ENCODE data around the gene METTL3. TPM values are rescaled to one million over a fixed set of nuclear protein-coding genes. Genes with fewer than 3 reads are reported as not detected.
A peak's percentile ranks its signal among the peaks of the same experiment; 100 is the strongest.

The METTL3 gene
- total and polyA plus RNA-seq, 2 of the 13 experiments (the other 11 are each of a cell fraction or from before 2014, with no cell fraction given) = 123 to 130 TPM

DNA sequence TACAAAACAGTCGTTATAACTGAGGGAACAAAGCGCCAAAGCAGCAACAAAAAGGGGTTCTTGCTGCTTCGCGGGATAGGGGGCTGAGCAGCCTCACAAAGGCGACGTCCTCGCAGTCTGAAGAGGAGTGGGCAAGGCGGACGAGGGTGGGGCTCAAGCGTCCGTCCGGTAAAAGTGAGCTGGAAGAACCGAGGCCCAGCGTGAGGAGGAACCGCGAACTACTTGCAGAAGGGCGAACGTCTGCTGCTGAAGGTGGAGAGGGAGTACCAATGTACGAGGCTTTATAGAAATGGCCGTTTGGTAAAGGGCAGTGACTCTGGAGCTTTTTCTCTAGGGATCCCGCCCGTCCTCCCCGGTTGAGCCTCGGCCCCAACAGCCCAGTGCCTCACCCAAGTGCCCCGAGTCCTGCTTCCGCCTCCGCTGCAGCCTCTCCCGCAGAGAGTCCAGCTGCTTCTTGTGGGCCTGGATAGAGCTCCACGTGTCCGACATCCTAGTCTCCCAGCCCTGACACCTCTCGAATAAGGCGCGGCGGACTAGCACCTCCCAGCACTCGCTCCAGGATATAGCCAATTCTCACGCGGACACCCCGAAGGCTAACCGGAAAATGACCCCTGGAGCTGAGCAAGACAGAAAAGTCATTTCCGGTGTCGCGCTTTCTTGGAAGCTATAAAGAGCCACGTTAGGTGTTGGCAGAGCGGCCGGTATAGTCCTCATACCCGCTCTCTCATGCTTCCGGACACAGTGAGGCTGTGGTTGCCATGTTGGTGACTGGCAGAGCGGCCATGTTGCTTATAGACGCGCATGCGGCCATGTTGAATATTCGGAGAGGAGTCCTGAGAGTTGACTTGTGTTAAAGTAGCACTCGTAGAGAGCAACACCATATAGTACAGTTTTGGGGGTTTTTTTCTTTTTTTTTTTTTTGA lies at the start of gene METTL3 (continued):
- TF ChIP-seq, protein P1, sequence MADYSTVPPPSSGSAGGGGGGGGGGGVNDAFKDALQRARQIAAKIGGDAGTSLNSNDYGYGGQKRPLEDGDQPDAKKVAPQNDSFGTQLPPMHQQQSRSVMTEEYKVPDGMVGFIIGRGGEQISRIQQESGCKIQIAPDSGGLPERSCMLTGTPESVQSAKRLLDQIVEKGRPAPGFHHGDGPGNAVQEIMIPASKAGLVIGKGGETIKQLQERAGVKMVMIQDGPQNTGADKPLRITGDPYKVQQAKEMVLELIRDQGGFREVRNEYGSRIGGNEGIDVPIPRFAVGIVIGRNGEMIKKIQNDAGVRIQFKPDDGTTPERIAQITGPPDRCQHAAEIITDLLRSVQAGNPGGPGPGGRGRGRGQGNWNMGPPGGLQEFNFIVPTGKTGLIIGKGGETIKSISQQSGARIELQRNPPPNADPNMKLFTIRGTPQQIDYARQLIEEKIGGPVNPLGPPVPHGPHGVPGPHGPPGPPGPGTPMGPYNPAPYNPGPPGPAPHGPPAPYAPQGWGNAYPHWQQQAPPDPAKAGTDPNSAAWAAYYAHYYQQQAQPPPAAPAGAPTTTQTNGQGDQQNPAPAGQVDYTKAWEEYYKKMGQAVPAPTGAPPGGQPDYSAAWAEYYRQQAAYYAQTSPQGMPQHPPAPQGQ (CRISPR knock-in tag; IDR thresholded peaks at IDR 0.05; ENCODE audit: borderline replicate concordance) = no peak; the same call in 1 of the 2 replicates
- TF ChIP-seq PAWR (CRISPR knock-in tag; IDR thresholded peaks at IDR 0.05; ENCODE audit: borderline replicate concordance) (no peak), ZNF773 (CRISPR knock-in tag; IDR thresholded peaks at IDR 0.05; ENCODE audit: borderline replicate concordance) (no peak), JUN (CRISPR knock-in tag; IDR thresholded peaks at IDR 0.05) (no peak), NFIB (CRISPR knock-in tag; IDR thresholded peaks at IDR 0.05; ENCODE audit: borderline replicate concordance) (no peak), FOXC1 (CRISPR knock-in tag; IDR thresholded peaks at IDR 0.05; ENCODE audit: borderline replicate concordance) (peak; percentile 92; the same call in 1 of the 2 replicates), KDM5B (CRISPR knock-in tag; IDR thresholded peaks at IDR 0.05; ENCODE audit: borderline replicate concordance) (peak; percentile 95), ZBTB1 (CRISPR knock-in tag; IDR thresholded peaks at IDR 0.05; ENCODE audit: borderline replicate concordance) (no peak), SNAI1 (CRISPR knock-in tag; IDR thresholded peaks at IDR 0.05; ENCODE audit: borderline replicate concordance) (peak; percentile 90; the same call in 1 of the 2 replicates), FOXK1 (CRISPR knock-in tag; IDR thresholded peaks at IDR 0.05; ENCODE audit: borderline replicate concordance, low read depth) (peak; percentile 97), SMARCC2 (IDR thresholded peaks at IDR 0.05) (no peak), ZNF703 (CRISPR knock-in tag; IDR thresholded peaks at IDR 0.05; ENCODE audit: borderline replicate concordance) (peak; percentile 48; the same call in 1 of the 2 replicates), KLF13 (CRISPR knock-in tag; IDR thresholded peaks at IDR 0.05) (no peak), ZNF780A (CRISPR knock-in tag; IDR thresholded peaks at IDR 0.05) (0 out of 2 replicates have a peak, but pooled peaks have one; percentile 43), ZSCAN30 (CRISPR knock-in tag; IDR thresholded peaks at IDR 0.05) (no peak; the same call in 1 of the 2 replicates), ZNF546 (CRISPR knock-in tag; conservative IDR thresholded peaks at IDR 0.05) (peak; percentile 97; the same call in 1 of the 2 replicates), MYNN (CRISPR knock-in tag; IDR thresholded peaks at IDR 0.05; ENCODE audit: low read depth) (peak; percentile 69; the same call in 1 of the 2 replicates), IKZF4 (CRISPR knock-in tag; IDR thresholded peaks at IDR 0.05; ENCODE audit: borderline replicate concordance, low read depth, not compliant biosample characterization) (peak; percentile 96), ZNF616 (CRISPR knock-in tag; IDR thresholded peaks at IDR 0.05; ENCODE audit: low read depth) (no peak), RFX1 (IDR thresholded peaks at IDR 0.05) (no peak)
- TF ChIP-seq, protein P2, sequence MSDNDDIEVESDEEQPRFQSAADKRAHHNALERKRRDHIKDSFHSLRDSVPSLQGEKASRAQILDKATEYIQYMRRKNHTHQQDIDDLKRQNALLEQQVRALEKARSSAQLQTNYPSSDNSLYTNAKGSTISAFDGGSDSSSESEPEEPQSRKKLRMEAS (IDR thresholded peaks at IDR 0.05) = peak; percentile 99
- TF ChIP-seq, protein P3, sequence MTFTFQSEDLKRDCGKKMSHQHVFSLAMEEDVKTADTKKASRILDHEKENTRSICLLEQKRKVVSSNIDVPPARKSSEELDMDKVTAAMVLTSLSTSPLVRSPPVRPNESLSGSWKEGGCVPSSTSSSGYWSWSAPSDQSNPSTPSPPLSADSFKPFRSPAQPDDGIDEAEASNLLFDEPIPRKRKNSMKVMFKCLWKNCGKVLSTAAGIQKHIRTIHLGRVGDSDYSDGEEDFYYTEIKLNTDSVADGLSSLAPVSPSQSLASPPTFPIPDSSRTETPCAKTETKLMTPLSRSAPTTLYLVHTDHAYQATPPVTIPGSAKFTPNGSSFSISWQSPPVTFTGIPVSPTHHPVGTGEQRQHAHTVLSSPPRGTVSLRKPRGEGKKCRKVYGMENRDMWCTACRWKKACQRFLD (CRISPR knock-in tag; IDR thresholded peaks at IDR 0.05; ENCODE audit: borderline replicate concordance) = peak; percentile 90
- TF ChIP-seq, protein P4, sequence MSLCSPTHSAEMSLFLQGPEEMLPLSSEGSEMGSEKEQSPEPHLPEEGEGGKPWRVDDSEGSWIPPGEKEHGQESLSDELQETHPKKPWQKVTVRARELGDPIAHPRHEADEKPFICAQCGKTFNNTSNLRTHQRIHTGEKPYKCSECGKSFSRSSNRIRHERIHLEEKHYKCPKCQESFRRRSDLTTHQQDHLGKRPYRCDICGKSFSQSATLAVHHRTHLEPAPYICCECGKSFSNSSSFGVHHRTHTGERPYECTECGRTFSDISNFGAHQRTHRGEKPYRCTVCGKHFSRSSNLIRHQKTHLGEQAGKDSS (CRISPR knock-in tag; IDR thresholded peaks at IDR 0.05; ENCODE audit: borderline replicate concordance, low read depth) = 0 out of 2 replicates have a peak, but pooled peaks have one; percentile 1
